Cardiac fibroblast (primary cell): ENCODE data around the gene SUPT3H.

ENCODE experiments used
- DNase-seq, 2 donors: peaks; one replicate each; pipeline versions ENCODE4 v3.0.0 to v3.0.0-alpha.2; 2010; ENCODE audit warnings: low read depth in 2 of 2
- H3K4me3 ChIP-seq, 2 donors: replicated peaks in 1 of 2; 1 replicate in 1 of 2; 2 replicates in 1 of 2; pipeline ENCODE4 v1.5.1; 2011; ENCODE audit warnings: low read depth in 2 of 2, low read length in 2 of 2, mild to moderate bottlenecking in 2 of 2, moderate library complexity in 1 of 2
- CTCF ChIP-seq: IDR thresholded peaks from one replicate; pipeline ENCODE4 v1.5.1; 2011; ENCODE audit warnings: low read depth, mild to moderate bottlenecking, low read length, inconsistent platforms

Gene SUPT3H

GRCh38 chr6:45377554-45378333 lies at the start of gene SUPT3H:
Gene SUPT3H (minus strand): TSS chr6:45377934.
- TF ChIP-seq CTCF: no peak
- peak within 1 kb of the TSS; percentile 72 to 75 for H3K4me3 ChIP-seq
- peak; percentile 92 to 96 for DNase-seq

GRCh38 chr6:45426251-45426650 lies 48.5 kb upstream of the SUPT3H start:
- no peak for DNase-seq
- TF ChIP-seq CTCF: no peak
- H3K4me3 ChIP-seq: no peak overlapping the region

GRCh38 chr6:45424451-45424861 lies 46.7 kb upstream of the SUPT3H start:
- DNase-seq: no peak
- no peak for TF ChIP-seq CTCF
- H3K4me3 ChIP-seq: peak overlapping the region; percentile 86 to 95

- DNase-seq: peak in 1 of 2 donors; percentile 47
- no peak for TF ChIP-seq CTCF
- H3K4me3 ChIP-seq: peak overlapping the region; percentile 86 to 95
These were observed 46.2 kb upstream of the SUPT3H start for GRCh38 chr6:45423824-45424450.

- peak in 1 of 2 donors; percentile 38 for DNase-seq
- no peak for TF ChIP-seq CTCF
- peak overlapping the region; percentile 86 to 95 for H3K4me3 ChIP-seq
These were observed 45.5 kb upstream of the SUPT3H start for GRCh38 chr6:45423111-45423823.

- DNase-seq: peak; percentile 63 to 71
- peak overlapping the region; percentile 86 to 95 for H3K4me3 ChIP-seq
- TF ChIP-seq CTCF: no peak
These were observed 44.9 kb upstream of the SUPT3H start for GRCh38 chr6:45422503-45423110.
